DND-41 (cell line): ENCODE measurements around the gene WTAP.

Experiments used
- CTCF ChIP-seq: IDR thresholded peaks from 2 replicates; pipeline ENCODE4 v1.5.1; 2012; ENCODE audit warnings: borderline replicate concordance, low read length, moderate library complexity, mild to moderate bottlenecking; ENCODE audit not compliant: poor library complexity, severe bottlenecking; ENCODE audit errors: extremely low read depth
- EZH2 ChIP-seq: IDR thresholded peaks from 3 replicates; pipeline ENCODE4 v1.6.1; 2012; ENCODE audit warnings: borderline replicate concordance, low read depth, mild to moderate bottlenecking, moderate library complexity, low read length, inconsistent platforms; ENCODE audit not compliant: severe bottlenecking

DNA sequence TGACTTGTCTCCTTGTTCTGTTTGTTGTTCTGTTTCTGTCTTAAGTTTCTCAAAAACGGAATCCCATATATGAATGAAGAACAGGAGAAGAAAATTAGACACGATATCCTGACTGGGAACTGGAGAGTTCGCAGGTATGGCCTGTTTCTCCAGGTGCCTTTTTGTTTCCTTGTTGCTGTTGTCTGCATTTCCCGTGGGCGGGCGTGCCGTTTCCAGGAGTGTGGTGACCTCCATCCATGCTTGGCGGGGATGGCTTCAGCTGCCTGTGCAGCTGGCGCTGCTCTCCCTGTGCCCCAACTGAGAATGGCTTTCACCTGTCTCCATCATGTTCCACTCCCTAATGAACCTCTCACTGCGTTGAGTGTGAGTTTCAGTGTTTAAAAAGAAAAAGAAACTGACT is 77.2 kb downstream of the WTAP start:
- TF ChIP-seq CTCF, result no peak
- TF ChIP-seq EZH2, result no peak
